ENCODE data around the gene SPTSSB.

DNA sequence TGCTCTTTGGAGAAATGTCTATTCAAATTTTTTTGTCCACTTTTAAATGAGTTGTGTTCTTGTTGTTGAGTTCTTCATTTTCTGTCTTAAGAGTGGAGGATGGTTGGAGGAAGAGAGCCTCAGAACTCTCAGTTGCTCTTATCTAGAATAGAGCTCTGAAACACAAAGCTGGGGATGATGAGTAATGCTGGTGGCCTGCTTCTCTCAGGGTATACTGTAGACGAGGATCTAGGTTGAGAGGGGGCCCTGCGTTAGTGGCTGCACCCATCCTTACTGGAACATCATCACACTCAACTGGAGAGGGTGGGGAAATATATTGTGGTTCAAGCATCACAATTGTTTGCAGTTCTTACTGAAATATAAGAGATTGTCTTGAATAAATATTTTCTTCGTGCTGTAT, 1.8 kb downstream of the SPTSSB start:
- TF ChIP-seq, protein P1, sequence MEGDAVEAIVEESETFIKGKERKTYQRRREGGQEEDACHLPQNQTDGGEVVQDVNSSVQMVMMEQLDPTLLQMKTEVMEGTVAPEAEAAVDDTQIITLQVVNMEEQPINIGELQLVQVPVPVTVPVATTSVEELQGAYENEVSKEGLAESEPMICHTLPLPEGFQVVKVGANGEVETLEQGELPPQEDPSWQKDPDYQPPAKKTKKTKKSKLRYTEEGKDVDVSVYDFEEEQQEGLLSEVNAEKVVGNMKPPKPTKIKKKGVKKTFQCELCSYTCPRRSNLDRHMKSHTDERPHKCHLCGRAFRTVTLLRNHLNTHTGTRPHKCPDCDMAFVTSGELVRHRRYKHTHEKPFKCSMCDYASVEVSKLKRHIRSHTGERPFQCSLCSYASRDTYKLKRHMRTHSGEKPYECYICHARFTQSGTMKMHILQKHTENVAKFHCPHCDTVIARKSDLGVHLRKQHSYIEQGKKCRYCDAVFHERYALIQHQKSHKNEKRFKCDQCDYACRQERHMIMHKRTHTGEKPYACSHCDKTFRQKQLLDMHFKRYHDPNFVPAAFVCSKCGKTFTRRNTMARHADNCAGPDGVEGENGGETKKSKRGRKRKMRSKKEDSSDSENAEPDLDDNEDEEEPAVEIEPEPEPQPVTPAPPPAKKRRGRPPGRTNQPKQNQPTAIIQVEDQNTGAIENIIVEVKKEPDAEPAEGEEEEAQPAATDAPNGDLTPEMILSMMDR (IDR thresholded peaks at IDR 0.05) = no peak
- TF ChIP-seq POLR2A (IDR thresholded peaks at IDR 0.05) (no peak), POLR2AphosphoS5 (IDR thresholded peaks at IDR 0.05) (no peak)

All from transverse colon (tissue), 4 donors.